Bronchial epithelial cell (primary cell): ENCODE results near the gene YAF2. TPM values are rescaled to one million over a fixed set of nuclear protein-coding genes. Genes with fewer than 3 reads are reported as not detected.
A peak's percentile ranks its signal among the peaks of the same experiment; 100 is the strongest.

Experiments used
- DNase-seq: peaks from one replicate; pipeline ENCODE4 v3.0.0-alpha.2; 2010; ENCODE audit warnings: low read depth
- FAIRE-seq: peaks from 2 replicates; lab custom pipeline; 2011; peaks lifted over from hg19 to GRCh38; lab: Jason Lieb, UNC
- H3K27me3 ChIP-seq: 2 replicates; pipeline ENCODE4 v1.5.1; 2011; ENCODE audit warnings: low read length; ENCODE audit not compliant: control insufficient read depth, insufficient read depth
- H3K36me3 ChIP-seq: 2 replicates; pipeline ENCODE4 v1.5.1; 2011; ENCODE audit warnings: low read length; ENCODE audit not compliant: control insufficient read depth, insufficient read depth
- H3K4me3 ChIP-seq: 2 replicates; pipeline ENCODE4 v1.5.1; 2011; ENCODE audit warnings: mild to moderate bottlenecking, low read depth, low read length, control low read depth
- total RNA-seq: library from RNA; depleted of rRNA; stranded (reverse); fragments of >200 nt; gene quantifications from 2 replicates; pipeline ENCODE4 v1.2.1, GENCODE V29; 2014
- TF ChIP-seq, protein P1 (sequence below): IDR thresholded peaks from 2 replicates; pipeline ENCODE4 v1.5.1; 2011; ENCODE audit warnings: mild to moderate bottlenecking, moderate library complexity, low read length, control low read depth, inconsistent platforms; ENCODE audit not compliant: insufficient read depth, severe bottlenecking

YAF2 gene
- total RNA-seq, 1 donor from 2014 or later = 14.2 TPM

DNA sequence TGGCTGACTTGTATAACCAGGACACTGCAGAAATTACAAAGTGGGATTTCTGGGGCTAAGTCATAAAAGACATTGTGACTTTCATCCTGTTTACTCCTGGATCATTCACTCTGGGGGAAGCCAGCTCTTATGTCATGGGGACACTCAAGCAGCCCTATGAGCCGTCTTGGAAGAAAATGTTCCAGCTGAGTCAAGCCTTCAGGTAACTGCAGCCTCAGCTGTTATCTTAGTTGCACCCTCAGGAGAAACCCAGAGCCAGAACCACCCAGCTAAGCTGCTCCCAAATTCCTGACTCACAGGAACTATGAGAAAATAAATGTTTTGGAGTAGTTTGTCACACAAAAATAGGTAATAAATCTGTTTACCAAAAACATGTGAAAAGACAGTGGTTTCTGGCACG is 50.2 kb downstream of the YAF2 start:
- Histone ChIP-seq H3K27me3 (no peaks in the 10 kb centered on the region), H3K4me3 (no peak overlapping the region), H3K36me3 (no peaks in the 10 kb centered on the region)
- FAIRE-seq (peak; percentile 55), DNase-seq (peak; percentile 21)
- TF ChIP-seq, protein P1, sequence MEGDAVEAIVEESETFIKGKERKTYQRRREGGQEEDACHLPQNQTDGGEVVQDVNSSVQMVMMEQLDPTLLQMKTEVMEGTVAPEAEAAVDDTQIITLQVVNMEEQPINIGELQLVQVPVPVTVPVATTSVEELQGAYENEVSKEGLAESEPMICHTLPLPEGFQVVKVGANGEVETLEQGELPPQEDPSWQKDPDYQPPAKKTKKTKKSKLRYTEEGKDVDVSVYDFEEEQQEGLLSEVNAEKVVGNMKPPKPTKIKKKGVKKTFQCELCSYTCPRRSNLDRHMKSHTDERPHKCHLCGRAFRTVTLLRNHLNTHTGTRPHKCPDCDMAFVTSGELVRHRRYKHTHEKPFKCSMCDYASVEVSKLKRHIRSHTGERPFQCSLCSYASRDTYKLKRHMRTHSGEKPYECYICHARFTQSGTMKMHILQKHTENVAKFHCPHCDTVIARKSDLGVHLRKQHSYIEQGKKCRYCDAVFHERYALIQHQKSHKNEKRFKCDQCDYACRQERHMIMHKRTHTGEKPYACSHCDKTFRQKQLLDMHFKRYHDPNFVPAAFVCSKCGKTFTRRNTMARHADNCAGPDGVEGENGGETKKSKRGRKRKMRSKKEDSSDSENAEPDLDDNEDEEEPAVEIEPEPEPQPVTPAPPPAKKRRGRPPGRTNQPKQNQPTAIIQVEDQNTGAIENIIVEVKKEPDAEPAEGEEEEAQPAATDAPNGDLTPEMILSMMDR = no peak

DNA sequence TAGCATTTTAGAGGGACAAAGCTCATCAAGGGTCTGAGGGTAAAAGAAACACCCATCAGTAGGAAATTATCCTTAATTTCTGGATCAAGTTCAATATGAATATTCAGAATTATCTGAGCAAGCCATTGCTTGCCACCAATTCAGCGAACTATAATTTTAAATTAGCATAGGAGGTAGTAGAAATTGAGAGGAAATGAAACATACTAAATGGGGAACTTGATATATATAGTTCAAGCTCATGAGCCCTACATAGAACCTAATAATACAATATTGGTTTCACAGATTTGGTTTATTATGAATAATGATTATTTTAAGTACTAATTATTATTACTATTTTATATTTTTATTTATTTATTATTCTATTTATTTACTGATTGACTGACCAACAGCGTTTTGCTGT is 51.3 kb downstream of the YAF2 start:
- Histone ChIP-seq H3K4me3 (no peak overlapping the region), H3K36me3 (no peaks in the 10 kb centered on the region), H3K27me3 (no peaks in the 10 kb centered on the region)
- FAIRE-seq (no peak), DNase-seq (no peak)
- TF ChIP-seq, protein P1 = no peak

DNA sequence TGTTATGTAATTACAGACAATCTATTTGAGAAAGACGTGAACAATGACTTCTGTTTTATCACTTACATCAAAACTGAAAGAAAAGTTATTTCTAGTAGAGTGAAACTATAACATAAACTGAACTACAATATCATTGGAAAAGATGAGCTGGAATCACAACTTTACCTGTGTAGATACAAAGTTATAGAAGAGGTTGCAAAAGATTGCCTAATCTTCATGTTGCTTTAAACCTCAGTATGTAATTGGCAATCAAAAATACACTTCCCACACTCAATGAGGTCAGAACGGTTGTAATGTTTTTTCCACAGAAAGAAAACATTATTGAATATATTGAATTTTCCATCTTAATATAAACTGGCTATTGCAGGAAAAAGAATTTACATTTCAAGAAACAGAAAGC is 55.7 kb downstream of the YAF2 start:
- FAIRE-seq (no peak), DNase-seq (no peak)
- Histone ChIP-seq H3K4me3 (no peak overlapping the region), H3K36me3 (no peaks in the 10 kb centered on the region), H3K27me3 (no peaks in the 10 kb centered on the region)
- TF ChIP-seq, protein P1 = no peak

DNA sequence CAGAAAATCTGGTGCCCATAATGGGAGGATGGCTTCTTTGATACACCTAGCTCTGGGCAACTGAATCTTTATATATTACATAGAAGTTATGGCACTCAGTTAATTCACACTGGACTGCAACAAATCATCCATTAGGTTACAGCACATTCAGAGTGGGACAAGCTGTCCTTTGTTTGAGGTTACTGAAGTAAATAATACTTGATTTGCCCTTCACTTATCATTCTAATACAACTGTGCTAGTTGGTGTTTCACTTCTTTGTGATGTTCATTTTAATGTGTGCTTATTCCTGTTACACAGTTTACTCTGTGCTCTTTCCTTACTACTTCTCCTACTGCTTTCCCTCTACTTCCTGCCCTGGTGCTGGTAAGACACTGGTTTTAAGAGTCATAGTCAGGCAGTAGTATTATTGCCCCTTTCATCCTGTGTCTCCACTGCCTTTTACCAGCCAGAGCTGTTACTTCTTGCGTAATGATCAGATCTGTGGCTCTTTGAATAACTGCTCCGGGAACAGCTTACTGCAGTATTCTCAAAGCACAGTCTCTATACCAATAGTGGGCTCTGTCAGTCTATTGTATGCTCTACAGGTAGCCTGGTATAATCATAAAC is 57.0 kb downstream of the YAF2 start:
- no peak for FAIRE-seq
- DNase-seq = peak; percentile 10
- Histone ChIP-seq H3K4me3 (no peak overlapping the region), H3K27me3 (no peaks in the 10 kb centered on the region), H3K36me3 (no peaks in the 10 kb centered on the region)
- TF ChIP-seq, protein P1 = no peak

GRCh38 chr12:42178101-42178500 is 59.9 kb downstream of the YAF2 start:
- Histone ChIP-seq H3K36me3 (no peaks in the 10 kb centered on the region), H3K27me3 (no peaks in the 10 kb centered on the region), H3K4me3 (no peak overlapping the region)
- TF ChIP-seq, protein P1 = no peak
- DNase-seq (no peak), FAIRE-seq (no peak)

DNA sequence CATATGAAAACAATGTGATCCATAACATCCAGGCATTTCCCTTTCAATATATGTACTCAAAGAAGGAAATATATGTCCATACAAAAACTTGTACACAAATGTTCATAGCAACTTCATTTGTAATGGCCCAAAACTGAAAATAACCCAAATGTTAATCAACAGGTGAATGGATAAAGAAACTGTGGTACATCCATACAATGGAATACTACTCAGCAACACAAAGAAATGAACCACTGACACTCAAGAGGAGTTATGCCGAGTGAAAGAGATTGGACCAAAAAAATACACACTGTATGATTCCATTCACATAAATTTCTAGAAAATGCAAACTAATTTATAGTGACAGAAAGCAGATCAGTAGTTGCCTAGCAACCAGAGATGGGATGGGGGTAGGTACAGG is 63.1 kb downstream of the YAF2 start:
- FAIRE-seq = no peak
- no peak for DNase-seq
- Histone ChIP-seq H3K36me3 (no peaks in the 10 kb centered on the region), H3K4me3 (no peak overlapping the region), H3K27me3 (no peaks in the 10 kb centered on the region)
- TF ChIP-seq, protein P1 = no peak
